Endothelial cell (in vitro differentiated cells): Measurements from ENCODE around the gene IL20RB. TPM values are rescaled to one million over a fixed set of nuclear protein-coding genes. Genes with fewer than 3 reads are reported as not detected.
"Not testable (repeated sequence)": the region's sequence is repeated elsewhere in the genome, so short reads cannot be mapped to it uniquely, and the experiment has no call there.

Experiments
- DNase-seq: peaks from one replicate; pipeline ENCODE4 v3.0.0; 2021; ENCODE audit warnings: low spot score
- H3K27ac Mint-ChIP-seq: one replicate; pipeline ENCODE4 v1.8.0; 2021; ENCODE audit warnings: mixed read lengths, inconsistent platforms; ENCODE audit not compliant: unreplicated experiment
- H3K27me3 Mint-ChIP-seq: one replicate; pipeline ENCODE4 v1.8.0; 2021; ENCODE audit warnings: mild to moderate bottlenecking, moderate library complexity, mixed read lengths, inconsistent platforms; ENCODE audit not compliant: unreplicated experiment
- H3K36me3 Mint-ChIP-seq: one replicate; pipeline ENCODE4 v1.8.0; 2021; ENCODE audit warnings: mild to moderate bottlenecking, low read depth, mixed read lengths, inconsistent platforms; ENCODE audit not compliant: unreplicated experiment
- H3K4me1 Mint-ChIP-seq: one replicate; pipeline ENCODE4 v1.8.0; 2021; ENCODE audit warnings: mild to moderate bottlenecking, mixed read lengths, inconsistent platforms; ENCODE audit not compliant: unreplicated experiment
- H3K4me3 Mint-ChIP-seq: one replicate; pipeline ENCODE4 v1.8.0; 2021; ENCODE audit warnings: mild to moderate bottlenecking, mixed read lengths, inconsistent platforms; ENCODE audit not compliant: unreplicated experiment
- H3K9me3 Mint-ChIP-seq: one replicate; pipeline ENCODE4 v1.8.0; 2021; ENCODE audit warnings: mixed read lengths, inconsistent platforms; ENCODE audit not compliant: unreplicated experiment
- CTCF ChIP-seq: fragments of 200-600 bp; sonication (generic); IDR thresholded peaks from one replicate; pipeline ENCODE4 v1.5.0; 2021; ENCODE audit warnings: antibody characterized with exemption; ENCODE audit not compliant: unreplicated experiment
- total RNA-seq: library from RNA; stranded (reverse); fragmentation: NEBNext Ultra II Directional; extraction: Animal tissue kit (Norgen Biotek cat#: 25700); gene quantifications from one replicate; pipeline ENCODE4 v1.2.1, GENCODE V29; 2021; ENCODE audit not compliant: unreplicated experiment

Gene IL20RB
- total RNA-seq, 1 donor from 2014 or later, result 2.9 TPM

- Mint-ChIP-seq H3K4me3 (no peak overlapping the region), H3K4me1 (no peaks in the 10 kb centered on the region), H3K9me3 (no peaks in the 10 kb centered on the region), H3K27me3 (peaks cover 2% of the 10 kb centered on the region), H3K36me3 (no peaks in the 10 kb centered on the region), H3K27ac (no peak overlapping the region)
- no peak for DNase-seq
- TF ChIP-seq CTCF, result no peak
Measured at GRCh38 chr3:136995652-136996051, 37.9 kb downstream of the IL20RB start.

DNA sequence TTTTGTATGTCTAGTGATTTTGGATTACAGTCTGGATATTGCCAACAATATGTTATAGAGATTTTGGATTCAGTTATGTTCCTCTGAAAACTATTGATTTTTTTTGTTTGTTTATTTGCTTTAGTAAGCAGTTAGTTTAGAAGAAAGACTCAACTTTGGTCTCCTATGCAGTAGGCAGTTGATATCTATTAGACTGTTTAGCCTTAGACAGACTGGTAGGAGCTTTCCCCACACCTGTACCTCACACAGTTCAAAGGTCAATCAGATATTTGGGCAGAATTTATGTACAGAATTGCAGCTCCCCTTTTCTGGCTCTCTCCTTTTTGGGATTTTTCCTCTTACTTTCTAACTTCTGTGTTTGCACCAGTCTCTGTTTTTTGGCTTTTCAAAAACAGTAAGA lies 42.3 kb downstream of the IL20RB start:
- peaks cover 1% of the 10 kb centered on the region for H3K27me3 Mint-ChIP-seq
- no peaks in the 10 kb centered on the region for H3K9me3 Mint-ChIP-seq
- DNase-seq, result no peak
- TF ChIP-seq CTCF, result no peak
- H3K36me3 Mint-ChIP-seq, result no peaks in the 10 kb centered on the region
- no peak overlapping the region for H3K27ac Mint-ChIP-seq
- H3K4me3 Mint-ChIP-seq, result no peak overlapping the region
- peaks cover 8% of the 10 kb centered on the region for H3K4me1 Mint-ChIP-seq

DNA sequence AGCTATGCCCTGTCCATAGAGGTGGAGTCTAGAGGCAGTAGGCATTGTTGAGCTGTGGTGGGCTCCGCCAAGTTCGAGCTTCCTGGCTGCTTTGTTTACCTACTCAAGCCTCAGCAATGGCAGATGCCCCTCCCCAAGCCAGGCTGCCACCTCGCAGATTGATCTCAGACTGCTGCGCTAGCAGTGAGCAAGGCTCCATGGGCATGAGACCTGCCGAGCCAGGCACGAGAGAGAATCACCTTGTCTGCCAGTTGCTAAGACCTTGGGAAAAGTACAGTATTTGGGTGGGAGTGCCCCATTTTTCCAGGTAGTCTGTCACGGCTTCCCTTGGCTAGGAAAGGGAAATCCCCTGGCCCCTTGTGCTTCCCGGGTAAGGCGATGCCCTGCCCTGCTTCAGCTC lies 49.6 kb downstream of the IL20RB start:
- Mint-ChIP-seq H3K4me1 (peaks cover 16% of the 10 kb centered on the region), H3K36me3 (peaks cover 14% of the 10 kb centered on the region)
- not testable (repeated sequence) for DNase-seq, H3K4me3 Mint-ChIP-seq, H3K9me3 Mint-ChIP-seq, H3K27me3 Mint-ChIP-seq, H3K27ac Mint-ChIP-seq

DNA sequence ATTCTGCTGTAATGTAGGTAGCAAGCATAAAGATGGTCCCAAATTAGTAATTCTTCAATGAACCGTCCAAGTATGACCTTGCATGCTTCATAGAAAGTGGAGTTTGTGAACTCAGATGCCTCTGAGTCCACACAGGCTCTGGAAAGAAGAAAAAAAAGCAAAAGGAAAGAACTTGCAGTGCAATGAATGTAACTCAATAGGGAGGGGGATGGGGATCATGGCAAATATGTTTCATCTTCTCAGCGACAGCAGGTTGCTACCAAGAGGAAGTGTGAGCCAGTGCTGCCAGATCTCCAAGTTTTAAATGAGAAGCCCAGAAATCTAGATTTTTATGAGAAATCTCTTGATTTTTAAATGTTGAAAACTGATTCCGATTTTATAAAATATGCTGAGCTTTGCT lies 50.3 kb downstream of the IL20RB start:
- Mint-ChIP-seq H3K4me1 (peaks cover 16% of the 10 kb centered on the region), H3K36me3 (peaks cover 14% of the 10 kb centered on the region), H3K4me3 (no peak overlapping the region), H3K27ac (no peak overlapping the region), H3K9me3 (no peaks in the 10 kb centered on the region), H3K27me3 (peaks cover 1% of the 10 kb centered on the region)
- no peak for TF ChIP-seq CTCF
- DNase-seq, result no peak

DNA sequence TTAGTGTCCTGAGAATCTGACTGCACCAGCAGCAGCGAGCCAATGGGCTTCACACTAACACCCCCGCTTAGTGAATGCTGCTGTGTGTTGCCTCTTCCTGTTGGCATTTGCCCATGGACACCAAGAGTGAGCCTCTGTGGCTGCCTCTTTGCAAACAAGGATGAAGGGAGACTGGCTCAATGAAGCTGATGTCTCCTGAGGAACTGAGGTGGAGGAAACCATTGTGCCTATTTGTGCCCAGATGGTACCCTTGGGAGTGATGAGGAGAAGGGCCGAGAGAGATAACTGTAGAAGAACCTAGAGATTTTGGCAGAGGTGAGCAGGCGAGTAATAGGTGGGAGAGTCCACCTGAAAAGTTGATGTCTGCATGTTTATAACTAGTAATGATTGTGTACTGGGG lies 51.2 kb downstream of the IL20RB start:
- no peak for DNase-seq
- TF ChIP-seq CTCF, result no peak
- Mint-ChIP-seq H3K4me3 (no peak overlapping the region), H3K4me1 (peaks cover 9% of the 10 kb centered on the region), H3K9me3 (no peaks in the 10 kb centered on the region), H3K36me3 (peaks cover 14% of the 10 kb centered on the region), H3K27ac (no peak overlapping the region), H3K27me3 (no peaks in the 10 kb centered on the region)

DNA sequence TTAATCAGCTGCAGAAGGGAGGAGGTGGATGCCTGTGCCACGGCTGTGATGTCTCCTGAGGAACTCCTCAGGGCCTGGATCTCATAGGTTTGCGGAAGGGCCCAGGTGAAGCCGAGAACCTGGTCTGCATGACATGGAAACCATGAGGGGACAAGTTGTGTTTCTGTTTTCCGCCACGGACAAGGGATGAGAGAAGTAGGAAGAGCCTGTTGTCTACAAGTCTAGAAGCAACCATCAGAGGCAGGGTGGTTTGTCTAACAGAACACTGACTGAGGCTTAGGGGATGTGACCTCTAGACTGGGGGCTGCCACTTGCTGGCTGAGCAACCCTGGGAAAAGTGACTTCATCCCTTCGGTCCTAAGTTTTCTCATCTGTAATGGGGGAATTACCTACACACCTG lies 52.4 kb downstream of the IL20RB start:
- H3K4me3 Mint-ChIP-seq, result no peak overlapping the region
- no peak for DNase-seq
- TF ChIP-seq CTCF, result no peak
- H3K9me3 Mint-ChIP-seq, result no peaks in the 10 kb centered on the region
- H3K27me3 Mint-ChIP-seq, result peaks cover 2% of the 10 kb centered on the region
- H3K4me1 Mint-ChIP-seq, result peaks cover 12% of the 10 kb centered on the region
- peaks cover 14% of the 10 kb centered on the region for H3K36me3 Mint-ChIP-seq
- H3K27ac Mint-ChIP-seq, result no peak overlapping the region
